Kidney (tissue), 14 donors: ENCODE results near the gene CCSER2. TPM values are rescaled to one million over a fixed set of nuclear protein-coding genes. Genes with fewer than 3 reads are reported as not detected.

Experiments
- DNase-seq, 5 donors: peaks; one replicate each; pipeline ENCODE4 v3.0.0-alpha.2; 2013 to 2020
- FAIRE-seq: peaks from 2 replicates; lab custom pipeline; 2012; peaks lifted over from hg19 to GRCh38; lab: Jason Lieb, UNC
- H3K27ac ChIP-seq, 2 donors: one replicate each; pipeline ENCODE4 v1.7.0; 2013; ENCODE audit warnings: low read depth in 2 of 2, low read length in 2 of 2, inconsistent platforms in 1 of 2
- H3K27me3 ChIP-seq: one replicate; pipeline ENCODE4 v1.7.1; 2013; ENCODE audit warnings: low read length, inconsistent platforms; ENCODE audit not compliant: control insufficient read depth, insufficient read depth
- H3K36me3 ChIP-seq, 3 donors: one replicate each; pipeline versions ENCODE4 v1.7.0 to v1.7.1; 2013; ENCODE audit warnings: low read length in 3 of 3, control low read depth in 1 of 3, inconsistent platforms in 1 of 3; ENCODE audit not compliant: insufficient read depth in 3 of 3, control insufficient read depth in 2 of 3
- H3K4me1 ChIP-seq, 3 donors: one replicate each; pipeline versions ENCODE4 v1.7.0 to v1.7.1; 2013; ENCODE audit warnings: low read length in 3 of 3, inconsistent platforms in 1 of 3, low read depth in 1 of 3; ENCODE audit not compliant: control insufficient read depth in 2 of 3, insufficient read depth in 2 of 3
- H3K4me3 ChIP-seq, 3 donors: one replicate each; pipeline versions ENCODE4 v1.7.0 to v1.8.1; 2013; ENCODE audit warnings: low read length in 3 of 3, control low read depth in 1 of 3, inconsistent platforms in 1 of 3
- H3K9ac ChIP-seq, 3 donors: one replicate each; pipeline versions ENCODE4 v1.7.0 to v1.7.1; 2013; ENCODE audit warnings: low read length in 3 of 3, control low read depth in 1 of 3, inconsistent platforms in 1 of 3
- H3K9me3 ChIP-seq, 3 donors: one replicate each; pipeline versions ENCODE4 v1.7.0 to v1.7.1; 2013; ENCODE audit warnings: low read length in 3 of 3, control low read depth in 1 of 3, inconsistent platforms in 1 of 3; ENCODE audit not compliant: control insufficient read depth in 2 of 3, insufficient read depth in 1 of 3
- intact Hi-C: fragments of 100-400 bp; cut with DNase I; formaldehyde crosslinking; loops from one replicate; pipeline ENCODE4 v1.11.1; 2022
- polyA plus RNA-seq: library from polyadenylated mRNA; stranded (reverse); fragments of 350-450 nt; fragmentation: Illumina TruSeq; extraction: RNeasy Lipid Tissue Mini Kit (QIAGEN cat#74804); gene quantifications from one replicate; pipeline ENCODE4 v1.2.3, GENCODE V29; 2014; ENCODE audit warnings: low read depth, low replicate concordance; ENCODE audit not compliant: insufficient read depth
- total RNA-seq: library from RNA; stranded (reverse); fragmentation: NEBNext Ultra II Directional; extraction: Animal tissue kit (Norgen Biotek cat#: 25700); gene quantifications from one replicate; pipeline ENCODE4 v1.2.1, GENCODE V29; 2021
- TF ChIP-seq, protein P1 (sequence below): IDR thresholded peaks from 3 replicates; pipeline ENCODE4 v1.5.1; 2012; ENCODE audit warnings: mild to moderate bottlenecking, moderate library complexity, borderline replicate concordance; ENCODE audit not compliant: insufficient read depth; ENCODE audit errors: extremely low read depth
- donor health status: control.
- donor health status: control.
- donor health status: control.
- donor health status: control.
- donor health status: control.
- donor health status: DM: yes; HTN: yes; CAD: no.
- donor health status: Normal renal cell carcinoma (clear cell type).

The CCSER2 gene
- total and polyA plus RNA-seq, 2 donors from 2014 or later = 12.6 to 46.4 TPM

- DNase-seq = peak in 1 of 5 donors; percentile 28
- Histone ChIP-seq H3K27me3 (no peaks in the 10 kb centered on the region), H3K36me3 (no peaks in the 10 kb centered on the region), H3K9ac (no peak overlapping the region), H3K4me3 (peak overlapping the region in 1 of 3 donors; percentile 17), H3K9me3 (no peaks in the 10 kb centered on the region), H3K27ac (peak overlapping the region in 1 of 2 donors; percentile 19), H3K4me1 (peaks cover 0 to 3% (median 0%) of the 10 kb centered on the region in 3 donors)
- intact Hi-C loops = no loop called here
- TF ChIP-seq, protein P1, sequence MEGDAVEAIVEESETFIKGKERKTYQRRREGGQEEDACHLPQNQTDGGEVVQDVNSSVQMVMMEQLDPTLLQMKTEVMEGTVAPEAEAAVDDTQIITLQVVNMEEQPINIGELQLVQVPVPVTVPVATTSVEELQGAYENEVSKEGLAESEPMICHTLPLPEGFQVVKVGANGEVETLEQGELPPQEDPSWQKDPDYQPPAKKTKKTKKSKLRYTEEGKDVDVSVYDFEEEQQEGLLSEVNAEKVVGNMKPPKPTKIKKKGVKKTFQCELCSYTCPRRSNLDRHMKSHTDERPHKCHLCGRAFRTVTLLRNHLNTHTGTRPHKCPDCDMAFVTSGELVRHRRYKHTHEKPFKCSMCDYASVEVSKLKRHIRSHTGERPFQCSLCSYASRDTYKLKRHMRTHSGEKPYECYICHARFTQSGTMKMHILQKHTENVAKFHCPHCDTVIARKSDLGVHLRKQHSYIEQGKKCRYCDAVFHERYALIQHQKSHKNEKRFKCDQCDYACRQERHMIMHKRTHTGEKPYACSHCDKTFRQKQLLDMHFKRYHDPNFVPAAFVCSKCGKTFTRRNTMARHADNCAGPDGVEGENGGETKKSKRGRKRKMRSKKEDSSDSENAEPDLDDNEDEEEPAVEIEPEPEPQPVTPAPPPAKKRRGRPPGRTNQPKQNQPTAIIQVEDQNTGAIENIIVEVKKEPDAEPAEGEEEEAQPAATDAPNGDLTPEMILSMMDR = no peak
- no peak for FAIRE-seq
These were observed 19.7 kb upstream of the CCSER2 start for GRCh38 chr10:84308481-84309304.

GRCh38 chr10:84310470-84310869 lies 17.9 kb upstream of the CCSER2 start:
- TF ChIP-seq, protein P1 = no peak
- H3K9me3 ChIP-seq = no peaks in the 10 kb centered on the region
- H3K4me3 ChIP-seq = no peak overlapping the region
- H3K27ac ChIP-seq = no peak overlapping the region
- FAIRE-seq (no peak), DNase-seq (no peak)
- H3K27me3 ChIP-seq = no peaks in the 10 kb centered on the region
- H3K36me3 ChIP-seq = no peaks in the 10 kb centered on the region
- intact Hi-C loops = no loop called here
- H3K4me1 ChIP-seq = peaks cover 0 to 3% (median 0%) of the 10 kb centered on the region in 3 donors
- H3K9ac ChIP-seq = no peak overlapping the region

GRCh38 chr10:84311576-84311975 lies 16.8 kb upstream of the CCSER2 start:
- TF ChIP-seq, protein P1 = no peak
- Histone ChIP-seq H3K27me3 (no peaks in the 10 kb centered on the region), H3K4me1 (peaks cover 0 to 3% (median 0%) of the 10 kb centered on the region in 3 donors), H3K9ac (no peak overlapping the region), H3K9me3 (no peaks in the 10 kb centered on the region), H3K27ac (no peak overlapping the region), H3K4me3 (no peak overlapping the region), H3K36me3 (no peaks in the 10 kb centered on the region)
- intact Hi-C loops = no loop called here
- DNase-seq (no peak), FAIRE-seq (no peak)
